Fibroblast of upper back skin (primary cell): ENCODE results near the gene MEGF6.

Experiments
- DNase-seq: peaks from one replicate; pipeline ENCODE4 v3.0.0-alpha.2; 2013

MEGF6 gene

DNA sequence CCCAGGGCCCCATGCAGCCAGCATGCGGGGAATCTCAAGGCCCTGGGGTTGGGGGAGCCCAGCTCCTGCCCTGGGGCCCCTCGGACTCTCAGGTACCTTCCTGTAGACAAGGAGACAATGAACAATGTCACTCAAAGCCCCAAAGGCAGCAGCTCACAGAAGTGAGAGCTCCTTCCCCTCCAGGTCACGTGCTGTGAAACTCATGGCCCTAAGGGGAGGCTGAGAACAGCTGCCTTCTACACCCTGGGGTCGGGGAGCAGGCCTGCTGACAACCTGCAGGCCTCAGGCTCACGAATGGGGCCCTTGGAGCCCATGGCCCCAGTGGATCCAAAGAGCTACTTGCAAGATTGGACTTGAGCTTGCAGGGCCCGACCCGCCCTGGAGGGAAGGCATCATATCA lies 3.2 kb downstream of the MEGF6 start:
- no peak for DNase-seq

DNA sequence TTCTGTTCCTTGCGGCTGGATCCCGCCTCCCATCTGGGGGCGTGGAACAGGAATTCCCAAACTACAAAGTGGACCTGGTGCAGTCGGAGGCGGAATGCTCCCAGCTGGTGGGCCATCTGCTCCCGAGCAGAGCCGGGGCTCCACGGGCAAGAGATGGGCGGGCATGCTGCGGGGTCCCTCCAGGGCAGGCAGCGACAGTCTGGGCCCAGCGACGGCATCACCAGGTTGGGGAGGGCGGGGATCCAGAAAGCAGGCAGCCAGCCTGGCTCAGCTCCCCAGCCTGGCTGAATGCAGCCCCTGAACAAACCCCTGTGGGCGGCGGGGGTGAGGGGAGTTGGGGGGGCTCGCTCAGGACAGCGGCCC lies 3.6 kb downstream of the MEGF6 start:
- DNase-seq: no peak

DNA sequence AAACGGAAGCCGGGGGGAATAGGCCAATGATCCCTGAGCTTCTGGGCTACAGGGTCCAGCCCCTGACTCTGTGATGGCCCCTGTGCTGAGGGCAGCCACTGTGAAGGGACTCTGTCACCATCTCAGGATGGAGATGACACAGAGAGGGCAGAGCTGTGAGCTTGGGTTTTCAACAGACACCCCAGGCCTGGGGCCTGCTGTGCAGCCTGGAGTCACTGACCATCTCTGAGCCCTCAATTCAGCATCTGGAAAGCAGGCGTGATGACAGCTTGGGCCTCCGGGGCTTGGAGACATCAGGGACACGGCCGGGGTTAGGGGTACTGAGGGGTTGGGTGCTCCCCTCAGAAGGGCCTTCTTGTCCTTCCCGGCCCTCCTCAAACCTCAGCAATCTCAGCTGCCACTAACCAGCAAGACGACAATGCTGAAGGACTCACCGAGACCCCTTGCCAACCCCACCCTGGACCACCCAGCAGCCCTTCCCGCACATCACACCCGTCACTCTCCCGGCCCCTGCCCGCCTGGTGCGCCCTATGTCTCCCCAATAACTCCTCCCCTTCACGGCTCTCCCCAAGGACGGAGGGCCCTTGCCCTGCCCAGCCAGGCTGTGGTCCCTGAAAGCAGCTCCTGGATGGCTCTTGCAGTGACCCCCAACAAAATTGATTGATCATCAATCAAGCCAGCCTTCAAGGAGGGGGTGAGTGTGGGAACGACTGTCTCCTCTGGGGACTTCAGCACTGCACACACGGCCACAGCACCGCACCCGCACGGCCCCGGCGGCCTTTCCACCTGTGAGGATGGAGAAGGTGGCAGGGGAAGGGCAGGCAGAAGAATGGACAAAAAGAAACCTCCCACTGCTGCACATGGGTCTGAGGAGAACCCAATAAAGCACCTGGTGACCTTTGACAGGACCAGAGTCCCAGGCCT lies 4.3 kb downstream of the MEGF6 start:
- no peak for DNase-seq

DNA sequence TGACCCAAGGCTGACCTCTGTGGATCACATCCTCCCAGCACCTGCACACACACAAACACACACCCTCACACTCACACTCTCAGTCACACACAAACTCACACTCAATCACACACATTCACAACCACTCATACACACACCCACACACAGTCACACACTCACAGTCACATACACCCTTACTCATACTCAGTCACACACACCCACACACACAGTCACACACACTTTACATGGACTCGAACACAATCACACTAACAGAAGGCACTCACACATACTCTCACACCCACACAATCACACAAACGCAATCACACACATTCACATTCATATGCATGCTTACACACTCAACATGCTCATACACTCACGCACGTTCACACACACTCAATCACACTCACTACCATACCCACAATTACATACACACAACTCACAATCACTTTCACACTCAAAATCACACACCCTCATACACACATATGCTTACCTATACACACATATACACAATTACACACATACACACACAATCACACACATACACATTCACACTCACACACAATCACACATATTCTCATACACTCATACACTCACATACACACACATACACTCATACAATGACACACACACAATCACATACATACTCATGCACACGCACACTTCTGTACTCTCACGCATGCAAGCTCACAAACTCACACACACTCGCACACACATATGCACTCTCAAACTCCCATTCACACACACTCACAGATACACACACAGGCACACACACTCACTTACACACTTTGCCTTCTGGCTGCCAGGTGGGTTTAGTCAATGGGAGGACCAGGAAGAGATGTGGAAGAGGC lies 6.1 kb downstream of the MEGF6 start:
- DNase-seq: no peak

DNA sequence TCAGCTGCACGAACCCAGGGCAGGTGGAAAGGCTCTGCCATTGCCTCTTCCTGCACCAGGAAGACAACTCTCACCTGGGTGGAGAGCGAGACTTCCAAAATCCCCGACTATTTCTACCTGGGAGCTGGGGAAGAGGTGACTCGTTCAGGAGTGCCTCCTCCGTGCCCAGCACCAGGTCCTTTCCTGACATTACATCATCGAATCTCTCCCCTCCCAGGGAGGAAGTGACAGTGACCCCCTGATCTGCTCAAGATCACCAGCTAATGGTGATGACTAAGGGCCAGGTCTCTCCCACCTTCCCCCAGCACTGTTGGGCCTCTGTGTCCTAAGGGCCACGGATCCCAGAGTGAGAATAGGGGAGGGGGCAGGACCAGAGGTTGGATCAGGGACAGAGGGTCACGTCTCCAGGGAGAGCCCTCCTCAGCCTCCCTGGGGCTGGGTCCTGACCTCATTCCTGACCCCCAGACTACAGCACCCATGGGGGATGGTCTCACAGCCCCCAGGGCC lies 6.8 kb downstream of the MEGF6 start:
- no peak for DNase-seq

DNA sequence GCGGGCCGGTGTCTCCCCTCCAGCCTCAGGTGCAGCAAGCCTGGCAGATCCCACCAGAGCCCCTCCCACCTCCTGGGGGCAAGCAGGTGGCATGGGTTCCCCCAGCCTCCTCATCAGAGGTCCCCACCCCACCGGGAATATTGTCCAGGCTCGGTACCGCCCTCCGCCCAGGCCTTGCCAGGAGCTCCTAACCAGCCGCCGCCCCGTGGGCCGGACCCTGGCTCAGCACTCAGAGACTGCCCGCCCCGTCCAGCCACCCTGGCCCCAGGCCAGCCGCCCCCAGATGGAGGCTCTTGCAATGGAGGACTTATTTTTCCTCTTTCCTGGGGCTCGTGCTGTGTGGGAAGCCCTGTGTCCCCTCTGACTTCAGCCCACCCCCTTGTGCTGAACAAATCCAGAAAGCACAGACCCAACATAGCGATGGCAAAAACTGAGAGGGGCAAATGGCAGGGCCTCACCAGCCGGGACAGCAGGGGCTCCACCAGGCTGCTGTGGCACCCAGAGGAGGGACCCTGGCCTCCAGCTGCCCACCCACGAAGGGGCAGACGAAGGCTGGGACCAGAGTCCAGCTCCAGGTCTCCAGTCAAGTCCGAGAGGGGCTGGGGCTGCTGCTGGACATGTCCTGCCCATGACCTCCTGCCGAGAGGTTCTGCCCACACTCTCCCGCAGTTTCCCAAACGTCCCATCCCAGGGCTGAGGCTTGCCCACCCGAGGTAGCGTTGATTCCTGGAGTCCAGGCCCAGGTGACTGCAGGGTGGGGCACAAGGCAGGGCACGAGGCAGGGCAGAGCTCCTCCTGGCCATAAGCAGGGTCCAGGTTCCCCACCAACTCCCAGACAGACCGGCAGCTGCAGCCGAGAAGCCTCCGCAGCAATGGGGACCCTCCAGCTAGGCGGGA lies 7.5 kb downstream of the MEGF6 start:
- no peak for DNase-seq

DNA sequence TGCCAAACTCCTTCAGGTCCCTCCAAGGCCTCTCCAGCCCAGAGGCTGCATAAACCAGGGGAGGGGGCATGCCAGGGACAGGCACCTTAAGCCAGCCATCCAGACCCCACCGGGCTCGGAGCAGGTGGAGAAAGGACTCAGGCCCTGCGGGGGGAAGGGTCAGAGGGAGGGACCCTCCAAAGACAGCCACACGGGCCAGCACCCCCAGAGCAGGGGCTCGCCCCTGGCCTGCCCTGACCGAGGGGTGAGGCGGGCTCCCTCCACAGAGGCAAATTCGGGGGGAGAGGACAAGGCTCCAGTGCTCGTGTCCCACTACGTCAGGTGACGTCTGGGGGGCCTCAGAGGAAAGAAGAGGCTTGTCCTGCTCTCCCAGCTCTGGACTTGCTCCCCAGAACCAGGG lies 8.2 kb downstream of the MEGF6 start:
- DNase-seq: no peak

DNA sequence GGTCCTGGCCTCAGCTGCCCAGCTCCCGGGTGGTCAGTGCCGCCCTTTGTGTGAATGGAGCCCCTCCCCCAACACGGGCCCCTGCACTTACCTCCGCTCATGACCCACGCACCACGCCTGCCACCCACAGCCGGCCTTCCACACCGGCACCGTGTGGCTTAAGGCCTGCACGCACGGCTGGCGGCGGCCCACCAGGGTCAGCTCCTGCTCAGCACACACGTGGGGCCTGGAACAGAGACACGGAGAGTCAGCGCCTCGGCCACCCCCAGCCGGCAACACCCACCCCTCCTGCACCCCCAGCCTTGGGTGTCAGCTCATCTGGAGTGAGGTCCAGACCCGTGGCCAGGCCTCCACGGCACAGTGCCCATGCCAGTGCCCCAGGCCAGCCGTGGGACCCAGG lies 8.9 kb downstream of the MEGF6 start:
- DNase-seq: no peak

DNA sequence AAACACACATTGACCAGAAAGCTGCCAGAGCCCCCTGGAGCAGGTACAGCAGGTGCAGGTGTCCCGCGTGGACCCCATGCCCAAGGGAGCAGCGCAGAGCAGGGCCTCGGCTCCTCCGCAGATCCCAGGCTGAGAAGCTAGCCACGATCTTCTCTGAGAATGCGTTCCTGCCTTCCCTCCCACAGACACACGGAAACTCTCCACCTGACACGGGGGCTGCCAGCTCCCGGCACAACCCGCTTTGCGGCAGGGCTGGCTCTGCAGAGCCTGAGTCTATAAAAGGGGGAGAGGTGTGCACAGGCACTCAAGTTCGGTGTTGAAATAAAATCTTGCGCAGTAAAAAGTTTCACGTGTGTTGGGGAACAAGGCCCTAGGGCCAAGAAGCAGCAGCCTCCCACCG lies 9.6 kb downstream of the MEGF6 start:
- DNase-seq: no peak

DNA sequence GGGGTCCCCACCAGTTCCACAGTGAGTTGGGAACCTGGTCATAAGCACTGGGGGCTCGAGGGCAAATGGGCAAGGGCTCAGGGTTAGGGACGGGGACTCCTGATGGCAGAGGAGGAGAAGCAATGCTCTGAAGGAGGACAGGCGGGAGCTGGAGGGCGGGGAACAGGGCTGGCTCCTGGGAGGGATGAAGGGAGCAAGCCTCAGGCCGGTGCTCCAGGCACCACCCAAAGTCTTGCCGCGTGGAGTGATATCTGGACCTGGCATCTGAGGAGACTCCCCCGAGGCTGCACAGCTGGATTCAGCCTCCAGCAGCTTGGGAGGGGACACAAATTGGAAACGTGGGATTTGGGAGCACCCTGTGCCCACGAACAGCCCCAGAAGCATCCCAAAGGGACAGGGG lies 11.0 kb downstream of the MEGF6 start:
- no peak for DNase-seq

DNA sequence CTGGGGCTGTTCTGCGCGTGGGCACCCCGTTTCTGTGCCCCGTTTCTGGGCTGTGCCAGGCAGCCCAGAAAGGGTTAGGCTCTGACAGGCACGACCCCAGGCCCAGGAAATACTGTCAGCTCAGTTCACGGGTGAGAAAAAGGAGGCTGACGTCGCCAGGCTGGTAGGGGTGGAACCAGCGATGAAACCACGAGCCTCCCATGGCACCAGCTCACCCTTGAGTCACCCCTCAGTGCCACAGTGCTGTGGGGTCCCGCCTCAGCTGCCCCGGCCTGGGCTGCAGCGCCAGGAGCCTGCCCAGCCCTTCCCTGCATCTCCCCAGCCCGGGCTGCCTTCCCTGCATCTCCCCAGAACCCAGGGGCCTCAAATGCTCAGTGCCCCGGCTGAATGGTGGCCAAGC lies 11.5 kb downstream of the MEGF6 start:
- no peak for DNase-seq

DNA sequence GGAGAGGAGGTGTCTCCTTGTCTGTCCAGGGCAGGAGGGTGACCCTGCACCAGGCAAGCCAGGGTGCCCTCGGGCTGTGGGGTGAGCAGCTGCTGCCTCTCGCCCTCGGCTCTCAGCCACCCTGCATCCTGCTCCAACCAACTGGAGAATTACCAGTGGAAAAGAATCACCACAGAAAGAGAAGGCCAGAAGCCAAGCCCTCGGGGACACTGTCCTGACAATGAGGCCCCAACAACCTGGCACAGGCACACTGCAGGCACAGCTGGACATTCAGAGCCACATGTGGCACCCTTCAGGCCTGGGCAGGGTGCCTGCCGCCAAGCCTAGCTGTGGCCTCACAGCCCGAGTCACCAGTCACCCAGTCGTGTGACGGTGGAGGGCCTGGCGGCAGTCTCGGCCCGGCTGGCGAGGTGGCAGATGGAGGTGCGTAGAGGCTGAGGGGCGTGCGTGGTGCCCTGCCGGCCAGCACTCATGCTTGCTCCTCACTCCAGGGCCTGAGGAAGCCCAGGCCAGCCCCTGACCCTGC lies 12.0 kb downstream of the MEGF6 start:
- DNase-seq: no peak

DNA sequence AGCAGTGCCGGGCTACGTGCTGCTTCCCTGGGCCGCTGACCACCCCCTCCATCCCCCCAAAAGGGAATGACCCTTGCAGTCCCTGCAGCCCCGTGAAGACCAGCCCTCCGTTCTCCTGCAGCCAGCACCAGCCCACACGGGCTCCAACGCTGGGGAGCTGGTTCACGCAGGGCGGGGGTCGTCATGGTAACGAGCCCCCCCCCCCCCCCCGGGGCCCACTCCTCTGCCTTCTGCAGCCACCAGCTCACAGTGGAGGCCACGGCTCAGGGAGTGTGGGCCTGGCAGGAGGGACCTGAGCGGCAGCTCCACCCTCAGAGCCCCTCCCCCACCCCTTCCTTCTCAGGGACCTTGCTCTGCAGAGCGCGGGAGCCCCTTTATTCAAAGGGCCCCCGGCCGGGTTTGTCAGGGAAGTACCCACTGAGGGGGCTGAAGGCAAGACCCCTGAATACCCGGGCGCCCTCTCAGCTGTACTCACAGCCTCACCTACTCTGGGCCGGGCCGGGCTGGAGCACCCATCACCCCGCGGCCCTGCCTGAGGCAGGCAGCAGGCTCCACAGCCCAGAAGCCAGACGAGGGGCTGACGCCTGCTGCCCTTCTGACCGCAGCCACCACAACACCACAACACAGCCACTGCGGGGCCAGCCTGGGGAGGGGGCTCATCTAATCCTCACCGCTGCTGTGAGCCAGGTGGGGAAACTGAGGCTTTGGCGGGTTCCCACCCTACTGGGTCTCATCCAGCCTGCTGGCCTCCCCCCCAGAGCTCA lies 12.6 kb downstream of the MEGF6 start:
- no peak for DNase-seq

DNA sequence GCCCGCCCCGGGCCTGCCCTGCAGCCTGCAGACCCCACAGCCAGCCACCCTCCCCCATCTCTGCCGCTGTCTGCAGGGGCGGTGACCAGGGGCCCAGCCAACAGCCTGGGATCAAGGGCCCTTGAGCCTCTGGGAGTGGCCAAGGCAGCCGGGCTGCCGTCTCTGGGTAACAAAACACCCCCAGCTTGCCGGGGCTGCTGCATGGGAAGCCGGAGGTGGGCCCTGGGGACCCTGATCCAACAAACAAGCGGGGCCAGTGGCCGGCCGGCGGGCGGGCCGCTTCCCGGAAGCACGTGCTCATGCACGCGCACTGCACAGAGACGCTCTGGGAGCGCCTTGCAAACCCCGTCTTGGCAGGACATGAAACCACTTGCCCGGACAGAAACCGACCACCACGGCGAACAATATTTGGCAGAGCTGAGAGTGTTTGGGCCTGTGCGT lies 13.2 kb downstream of the MEGF6 start:
- peak; percentile 3 for DNase-seq

DNA sequence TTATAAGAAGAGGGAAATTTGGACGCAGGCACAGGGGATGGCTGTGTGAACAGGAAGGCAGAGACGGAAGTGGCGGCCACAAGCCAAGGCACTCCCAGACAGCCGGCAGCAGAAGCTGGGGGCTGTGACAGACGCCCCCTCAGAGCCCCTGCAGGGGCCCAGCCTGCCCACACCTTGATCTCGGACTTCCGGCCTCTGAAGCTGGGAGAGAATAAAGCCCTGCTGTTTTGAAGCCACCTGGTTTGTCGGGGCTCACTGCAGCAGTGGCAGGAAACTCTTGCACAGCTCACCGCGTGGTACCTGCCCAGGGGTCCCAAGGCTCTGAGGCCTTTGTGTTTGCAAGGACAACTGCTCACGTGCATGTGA lies 13.7 kb downstream of the MEGF6 start:
- DNase-seq: no peak

DNA sequence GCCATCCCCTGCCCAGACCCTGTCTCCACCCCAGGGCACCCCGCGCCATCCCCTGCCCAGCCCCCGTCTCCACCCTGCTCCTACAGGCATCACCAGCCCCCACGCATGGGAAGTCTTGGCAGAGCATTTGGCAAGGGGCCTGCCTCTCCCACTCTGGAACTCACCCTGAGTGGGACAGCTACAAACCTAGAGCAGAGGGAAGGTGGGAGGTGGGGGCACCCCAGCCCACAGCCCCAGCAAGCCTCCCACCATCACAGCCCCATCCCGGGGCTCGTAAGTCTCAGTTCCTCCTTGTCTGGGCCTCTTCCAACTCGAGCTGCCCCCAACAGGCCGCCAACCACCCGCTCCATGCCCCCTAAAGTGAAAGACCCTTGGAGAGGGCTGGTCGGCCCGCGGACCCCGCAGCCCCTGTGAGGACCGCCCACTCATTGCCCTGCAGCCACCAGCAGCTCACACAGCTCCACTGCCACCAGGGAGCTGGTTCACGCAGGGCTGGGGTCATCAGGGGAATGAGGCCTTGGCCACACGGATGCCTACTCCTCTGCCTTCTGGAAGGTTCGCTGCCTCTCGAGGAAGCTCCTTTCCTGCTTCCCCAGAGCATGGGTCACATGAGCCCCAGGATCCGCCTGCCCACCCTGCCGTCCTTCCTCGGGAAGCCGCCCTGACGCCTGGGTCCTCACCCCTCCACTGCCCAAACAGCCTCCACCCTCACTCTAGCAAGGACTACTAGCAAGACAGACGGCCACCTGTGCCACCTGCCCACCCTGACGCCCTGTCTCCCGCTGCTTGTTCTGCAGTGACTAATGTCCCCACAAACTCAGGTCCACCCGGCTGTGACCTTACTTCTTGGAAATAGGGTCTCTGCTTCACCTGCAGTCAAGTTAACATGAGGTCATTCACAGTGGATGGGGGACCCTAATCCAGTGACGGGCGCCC lies 14.4 kb downstream of the MEGF6 start:
- DNase-seq: no peak

DNA sequence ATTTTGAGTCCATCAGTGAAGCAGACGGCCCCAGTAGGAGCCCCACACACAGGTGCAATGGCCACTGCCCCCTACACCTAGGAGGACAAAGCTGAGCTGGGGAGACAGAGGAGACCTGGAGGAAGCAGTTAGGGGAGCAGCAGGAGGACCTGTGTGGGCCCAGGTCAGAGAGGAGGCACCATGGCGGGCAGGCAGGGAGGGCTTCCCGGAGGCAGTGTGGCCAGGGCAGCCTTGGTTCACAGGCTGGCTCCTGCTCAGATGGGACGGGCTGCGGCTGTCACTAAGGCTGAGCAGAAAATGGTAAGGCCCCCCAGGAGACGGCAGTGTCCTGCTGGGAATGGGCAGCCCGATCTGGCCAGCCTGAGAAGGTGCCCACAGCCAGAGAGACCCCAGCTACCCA lies 15.4 kb downstream of the MEGF6 start:
- DNase-seq: no peak

DNA sequence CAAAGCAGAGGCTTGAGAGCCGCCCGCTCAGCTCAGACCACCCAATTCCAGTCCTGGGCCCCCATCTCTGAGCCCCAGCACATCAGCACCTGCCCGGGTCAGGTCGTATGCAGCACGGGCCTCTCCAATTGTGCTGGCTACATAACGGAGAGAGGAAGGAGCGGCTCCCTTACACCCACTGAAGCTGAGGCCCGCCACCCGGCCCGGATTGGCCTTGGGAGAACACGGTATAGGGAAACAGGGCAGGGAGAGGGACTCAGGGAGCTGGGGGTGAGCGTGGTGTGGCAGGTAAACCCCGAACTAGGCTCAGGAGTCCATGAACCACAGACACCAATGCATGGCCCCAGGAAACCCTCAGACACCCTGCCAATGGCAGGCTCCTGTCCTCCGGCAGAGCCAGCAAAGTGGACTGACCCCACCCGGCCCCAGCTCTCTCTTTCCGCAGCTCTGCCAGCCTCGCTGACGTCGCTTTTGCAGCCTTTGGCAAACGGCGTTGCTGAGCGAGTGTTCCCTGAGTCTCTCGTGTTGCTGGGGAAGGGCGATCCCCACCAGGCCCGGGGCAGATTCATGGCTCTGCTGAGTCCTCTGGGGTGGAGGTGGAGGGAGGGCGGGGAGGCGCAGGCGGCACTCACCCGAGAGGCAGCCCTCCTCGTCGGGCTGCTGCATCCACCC lies 16.5 kb downstream of the MEGF6 start:
- no peak for DNase-seq

DNA sequence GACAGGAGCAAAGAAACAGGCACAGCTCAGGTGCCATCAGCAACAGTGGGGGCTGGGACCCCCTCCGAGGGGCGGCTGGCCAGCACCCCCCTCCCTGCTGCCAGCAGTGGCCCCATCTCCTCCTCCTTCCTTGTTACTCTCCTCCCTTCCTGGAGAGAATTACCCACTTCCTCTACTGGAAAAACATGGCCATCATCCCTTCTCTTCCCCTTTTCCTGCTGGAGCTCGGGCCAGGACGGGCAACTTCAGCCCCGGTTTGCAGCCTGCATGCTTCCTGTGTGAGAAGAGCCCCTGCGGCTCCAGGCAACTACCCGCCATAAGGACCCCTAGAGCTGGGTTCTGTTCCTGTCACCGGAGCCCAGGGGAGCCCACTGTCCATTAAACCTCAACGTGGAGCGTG lies 17.6 kb downstream of the MEGF6 start:
- no peak for DNase-seq

DNA sequence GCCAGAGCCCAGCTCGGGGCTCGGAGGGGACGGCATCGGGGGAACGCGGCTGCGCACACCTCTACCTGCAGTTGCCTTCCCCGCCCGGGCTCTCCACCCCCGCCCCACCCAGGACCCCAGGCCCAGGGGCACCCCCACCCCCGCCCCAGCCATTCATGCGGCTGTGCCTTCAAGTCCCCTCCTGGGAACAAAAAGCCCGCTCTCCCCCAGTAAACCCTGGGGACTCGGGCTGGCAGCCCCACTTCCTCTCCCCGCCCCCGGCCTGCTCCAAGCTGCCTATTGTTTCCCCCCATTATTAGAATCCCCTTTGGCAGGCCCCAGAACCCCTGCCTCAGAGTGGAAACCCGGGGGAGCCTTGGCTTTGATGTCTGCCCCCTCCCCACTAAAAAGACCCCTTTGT lies 18.0 kb downstream of the MEGF6 start:
- DNase-seq: no peak
